ENCODE results near the gene CLCN5. TPM values are rescaled to one million over a fixed set of nuclear protein-coding genes. Genes with fewer than 3 reads are reported as not detected.

CLCN5 gene
- total RNA-seq, 1 experiment from 2014 or later = 10.7 TPM

DNA sequence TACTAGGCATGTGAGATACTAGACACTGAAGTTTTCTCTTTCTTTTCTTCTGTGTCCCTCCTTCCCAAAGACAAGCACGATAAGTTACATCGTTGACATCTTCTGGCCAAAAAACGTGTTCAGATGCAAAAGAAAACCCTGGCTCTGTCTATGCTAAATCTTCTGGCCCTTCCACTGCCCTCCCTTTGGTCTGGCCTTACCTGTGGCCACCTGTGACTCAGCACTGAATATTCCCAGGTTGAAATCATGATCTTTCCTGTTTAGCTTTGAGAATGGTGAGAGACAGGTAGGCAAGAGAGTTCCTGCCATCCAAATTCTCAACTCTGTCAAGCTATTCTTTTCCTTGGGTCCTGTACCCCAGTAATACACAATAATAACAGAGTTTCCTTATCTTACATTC, 12.3 kb downstream of the CLCN5 start (continued):
- no peak for TF ChIP-seq HMGXB4 (CRISPR knock-in tag; IDR thresholded peaks at IDR 0.05)

GRCh38 chrX:49947781-49948180, 25.4 kb downstream of the CLCN5 start:
- H3K27me3 Mint-ChIP-seq (ENCODE audit: low read depth) = no peaks in the 10 kb centered on the region
- TF ChIP-seq ZNF416 (CRISPR knock-in tag; IDR thresholded peaks at IDR 0.05) (no peak), SMAD4 (CRISPR knock-in tag; IDR thresholded peaks at IDR 0.05) (no peak), CDX4 (CRISPR knock-in tag; IDR thresholded peaks at IDR 0.05; ENCODE audit: borderline replicate concordance) (no peak), GTF2I (CRISPR knock-in tag; conservative IDR thresholded peaks at IDR 0.05) (no peak), ESRRA (CRISPR knock-in tag; IDR thresholded peaks at IDR 0.05; ENCODE audit: borderline replicate concordance) (no peak), JUN (CRISPR knock-in tag; IDR thresholded peaks at IDR 0.05) (no peak), ZNF317 (CRISPR knock-in tag; IDR thresholded peaks at IDR 0.05; ENCODE audit: borderline replicate concordance, low read depth) (no peak), ZNF232 (CRISPR knock-in tag; IDR thresholded peaks at IDR 0.05) (no peak), ARID4B (CRISPR knock-in tag; IDR thresholded peaks at IDR 0.05; ENCODE audit: borderline replicate concordance) (no peak)
- H3K9me3 Mint-ChIP-seq = no peaks in the 10 kb centered on the region
- CTCF ChIA-PET = no interaction called here
- no peak overlapping the region for H3K4me3 Mint-ChIP-seq
- no peaks in the 10 kb centered on the region for H3K4me1 Mint-ChIP-seq
- H3K36me3 Mint-ChIP-seq = no peaks in the 10 kb centered on the region
- ATAC-seq = no peak
- DNase-seq (ENCODE audit: low spot score) = no peak
- POLR2A ChIA-PET = no interaction called here
- H3K27ac Mint-ChIP-seq = no peak overlapping the region

- Mint-ChIP-seq H3K27ac (no peak overlapping the region), H3K36me3 (no peaks in the 10 kb centered on the region), H3K4me1 (no peaks in the 10 kb centered on the region), H3K9me3 (no peaks in the 10 kb centered on the region), H3K4me3 (no peak overlapping the region), H3K27me3 (ENCODE audit: low read depth) (no peaks in the 10 kb centered on the region)
- ChIA-PET CTCF (no interaction called here), POLR2A (no interaction called here)
- no peak for ATAC-seq
- no peak for DNase-seq (ENCODE audit: low spot score)
- TF ChIP-seq ZNF512 (CRISPR knock-in tag; IDR thresholded peaks at IDR 0.05; ENCODE audit: borderline replicate concordance) (no peak), USF2 (CRISPR knock-in tag; IDR thresholded peaks at IDR 0.05) (no peak)
Observed at GRCh38 chrX:49949961-49950360, 27.6 kb downstream of the CLCN5 start.
